Measurements from ENCODE around the gene SCN5A. TPM values are rescaled to one million over a fixed set of nuclear protein-coding genes. Genes with fewer than 3 reads are reported as not detected.

The SCN5A gene
- total and polyA plus RNA-seq, 2 donors (not counting 1 experiment from before 2014, with no cell fraction given): 0.20 to 0.37 TPM

- Histone ChIP-seq H3K36me3 (replicated peaks in 1 of 2; ENCODE audit: control extremely low read depth in 1 of 2, control insufficient read depth in 1 of 2, extremely low read depth in 1 of 2, insufficient read depth in 2 of 2, low read length in 1 of 2) (no peaks in the 10 kb centered on the region), H4K20me1 (ENCODE audit: control insufficient read depth, insufficient read depth, low read length, poor library complexity, severe bottlenecking) (no peaks in the 10 kb centered on the region), H3K9ac (ENCODE audit: low read length) (peak overlapping the region; percentile 20), H3K79me2 (ENCODE audit: control insufficient read depth, insufficient read depth, low read length) (no peaks in the 10 kb centered on the region), H3K4me2 (replicated peaks; ENCODE audit: low read depth, low read length, poor library complexity, severe bottlenecking) (peak overlapping the region; percentile 77), H3K4me1 (ENCODE audit: control insufficient read depth in 2 of 2, insufficient read depth in 2 of 2, low read length in 2 of 2) (peaks cover 13% of the 10 kb centered on the region in 2 donors), H3K27ac (ENCODE audit: low read length in 2 of 2) (no peak overlapping the region), H3K4me3 (ENCODE audit: control extremely low read depth in 1 of 5, extremely low read depth in 1 of 5, insufficient read depth in 1 of 5, low read depth in 2 of 5, low read length in 4 of 5) (no peak overlapping the region), H3K27me3 (replicated peaks in 1 of 4; ENCODE audit: control extremely low read depth in 1 of 4, control insufficient read depth in 3 of 4, insufficient read depth in 4 of 4, low read length in 3 of 4) (peaks cover 0 to 59% (median 24%) of the 10 kb centered on the region in 4 experiments), H3K9me3 (ENCODE audit: control extremely low read depth in 1 of 3, control insufficient read depth in 2 of 3, insufficient read depth in 1 of 3, low read length in 2 of 3) (peaks cover 0 to 21% (median 0%) of the 10 kb centered on the region in 3 donors), H2AFZ (ENCODE audit: insufficient read depth, low read depth, low read length, poor library complexity, severe bottlenecking) (peak overlapping the region; percentile 39)
- H3K9me3 Mint-ChIP-seq (ENCODE audit: insufficient read depth): peaks cover 3% of the 10 kb centered on the region
- peaks cover 6% of the 10 kb centered on the region for H3K4me1 Mint-ChIP-seq
- ChIA-PET POLR2A (no interaction called here), CTCF (interaction anchor here (0.9 to 2.9 kb wide), 6 partner anchors 7 to 129 kb away, joined by 3 to 20 read pairs (median 3); no protein-coding TSS in a partner anchor)
- intact Hi-C loops (cut with micrococcal nuclease): loop anchor here (2.0 kb wide), 1 partner anchor 130 kb away; no protein-coding TSS in a partner anchor
- H3K27ac Mint-ChIP-seq: no peak overlapping the region
- TF ChIP-seq EZH2 (IDR thresholded peaks at IDR 0.05; ENCODE audit: borderline replicate concordance, insufficient read depth, low read depth, low read length, poor library complexity, severe bottlenecking): no peak
- no peak for TF ChIP-seq CTCF (IDR thresholded peaks at IDR 0.05)
- WGBS (ENCODE audit: insufficient coverage): 58% methylated on average over 5 of the region's 14 CpGs
- DNase-seq (peak; percentile 16), ATAC-seq (ENCODE audit: low read depth) (no peak)
- no peak overlapping the region for H3K4me3 Mint-ChIP-seq
- H3K27me3 Mint-ChIP-seq: peaks cover 20% of the 10 kb centered on the region
These were observed 913 bp upstream of the SCN5A start for GRCh38 chr3:38650248-38650951.
